ENCODE measurements around the gene GPC1. TPM values are rescaled to one million over a fixed set of nuclear protein-coding genes. Genes with fewer than 3 reads are reported as not detected.

GPC1 gene
- total RNA-seq, 4 donors from 2014 or later = 112 to 188 (median 180) TPM

DNA sequence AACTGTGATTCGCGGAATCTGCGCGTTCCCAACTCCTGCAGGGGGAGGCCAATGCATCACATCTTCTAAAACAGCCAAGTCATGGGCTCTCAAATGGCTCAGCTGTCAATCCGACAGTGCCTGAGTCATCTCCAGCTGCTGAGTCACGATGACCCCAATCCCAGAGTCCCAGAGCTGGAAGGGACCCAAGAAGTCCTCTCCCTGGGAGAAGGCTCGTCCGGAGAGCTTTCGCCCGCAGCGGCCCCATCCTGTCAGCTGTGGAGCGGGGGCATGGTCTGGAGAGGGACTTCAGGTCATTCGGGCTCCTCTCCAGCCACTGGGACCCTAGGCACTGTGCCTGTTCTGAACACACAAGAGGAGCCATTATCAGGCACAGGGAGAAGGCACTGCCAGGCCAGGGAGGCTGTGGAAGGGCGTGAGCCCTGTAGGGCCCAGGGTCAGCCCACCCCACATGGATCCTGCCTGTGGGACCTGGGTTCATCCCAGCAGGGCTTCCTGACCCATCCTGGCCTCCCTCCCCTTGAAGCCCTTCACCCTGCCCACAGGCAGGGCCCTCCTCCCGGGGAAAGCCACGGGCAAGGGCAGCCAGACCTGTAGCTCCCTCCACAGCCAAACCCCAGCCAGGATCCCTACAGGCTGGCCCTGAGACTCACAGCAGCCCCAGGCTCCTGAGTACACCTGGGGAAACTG is 47.6 kb upstream of the GPC1 start:
- ATAC-seq (peak; percentile 80 to 85), DNase-seq (peak; percentile 66 to 86)
- Histone ChIP-seq H3K9me3 (no peaks in the 10 kb centered on the region), H3K4me3 (no peak overlapping the region), H3K36me3 (no peaks in the 10 kb centered on the region), H3K27me3 (no peaks in the 10 kb centered on the region), H3K27ac (peak overlapping the region; percentile 52 to 66 (median 58)), H3K4me1 (peaks cover 26 to 31% of the 10 kb centered on the region in 2 donors)
- in situ Hi-C loops (cut with MboI; ENCODE audit: low sequenced_read_pairs in 4 of 4) (no loop called here), intact Hi-C loops (cut with DNase I; ENCODE audit: low total_unique reads) (loop anchor here (5.0 kb wide), 2 partner anchors 49 to 156 kb away; partner anchors contain the start of gene GPC1)
- TF ChIP-seq, protein P1, sequence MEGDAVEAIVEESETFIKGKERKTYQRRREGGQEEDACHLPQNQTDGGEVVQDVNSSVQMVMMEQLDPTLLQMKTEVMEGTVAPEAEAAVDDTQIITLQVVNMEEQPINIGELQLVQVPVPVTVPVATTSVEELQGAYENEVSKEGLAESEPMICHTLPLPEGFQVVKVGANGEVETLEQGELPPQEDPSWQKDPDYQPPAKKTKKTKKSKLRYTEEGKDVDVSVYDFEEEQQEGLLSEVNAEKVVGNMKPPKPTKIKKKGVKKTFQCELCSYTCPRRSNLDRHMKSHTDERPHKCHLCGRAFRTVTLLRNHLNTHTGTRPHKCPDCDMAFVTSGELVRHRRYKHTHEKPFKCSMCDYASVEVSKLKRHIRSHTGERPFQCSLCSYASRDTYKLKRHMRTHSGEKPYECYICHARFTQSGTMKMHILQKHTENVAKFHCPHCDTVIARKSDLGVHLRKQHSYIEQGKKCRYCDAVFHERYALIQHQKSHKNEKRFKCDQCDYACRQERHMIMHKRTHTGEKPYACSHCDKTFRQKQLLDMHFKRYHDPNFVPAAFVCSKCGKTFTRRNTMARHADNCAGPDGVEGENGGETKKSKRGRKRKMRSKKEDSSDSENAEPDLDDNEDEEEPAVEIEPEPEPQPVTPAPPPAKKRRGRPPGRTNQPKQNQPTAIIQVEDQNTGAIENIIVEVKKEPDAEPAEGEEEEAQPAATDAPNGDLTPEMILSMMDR (IDR thresholded peaks at IDR 0.05 in 4 of 5, conservative IDR thresholded peaks at IDR 0.05 in 1 of 5) = no peak
- no peak for TF ChIP-seq POLR2A (IDR thresholded peaks at IDR 0.05)

DNA sequence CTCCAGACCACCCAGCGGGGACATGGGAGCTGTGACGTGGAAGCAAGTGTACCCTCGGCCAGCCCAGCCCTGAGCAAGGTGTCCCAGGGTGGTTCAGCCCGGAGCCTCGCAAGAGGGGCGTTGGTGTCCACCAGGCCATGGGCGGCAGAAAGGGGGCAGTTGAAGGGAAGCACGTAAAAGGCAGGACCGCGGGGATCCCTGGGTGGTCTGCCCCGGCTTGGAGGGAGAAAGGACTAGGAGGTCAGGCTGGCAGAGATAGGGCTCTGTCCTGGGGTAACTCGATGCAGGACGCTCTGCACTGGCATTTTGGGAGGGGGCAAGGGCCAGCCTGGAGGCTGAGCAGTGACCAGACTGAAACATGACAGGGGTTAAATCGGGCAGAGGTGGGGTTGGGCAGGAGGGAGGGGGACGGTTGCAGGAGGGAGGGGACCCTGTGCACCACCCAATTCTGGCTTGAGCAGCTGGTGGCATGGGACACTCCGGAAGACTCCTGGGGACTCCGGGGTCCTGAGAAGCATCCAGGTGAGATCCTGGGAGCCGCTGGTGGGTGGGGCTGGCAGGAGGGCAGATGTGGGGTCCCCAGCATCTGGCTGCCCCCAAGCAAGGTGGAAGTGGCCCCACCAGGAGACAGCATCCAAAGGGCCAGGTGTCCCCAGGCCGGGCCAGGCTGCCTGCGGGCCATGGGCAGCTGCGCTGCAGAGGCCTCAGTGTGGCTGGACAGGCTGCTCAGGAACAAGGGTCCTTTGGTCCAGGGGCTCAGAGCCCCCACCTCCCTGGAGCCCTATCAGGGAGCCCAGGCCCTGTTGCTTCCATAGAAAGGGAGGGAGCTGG is 46.8 kb upstream of the GPC1 start:
- TF ChIP-seq POLR2A (IDR thresholded peaks at IDR 0.05) = no peak
- TF ChIP-seq, protein P1 (IDR thresholded peaks at IDR 0.05 in 4 of 5, conservative IDR thresholded peaks at IDR 0.05 in 1 of 5) = no peak
- ATAC-seq (no peak), DNase-seq (no peak)
- in situ Hi-C loops (cut with MboI; ENCODE audit: low sequenced_read_pairs in 4 of 4) (no loop called here), intact Hi-C loops (cut with DNase I; ENCODE audit: low total_unique reads) (loop anchor here (5.0 kb wide), 2 partner anchors 49 to 156 kb away; partner anchors contain the start of gene GPC1)
- Histone ChIP-seq H3K9me3 (no peaks in the 10 kb centered on the region), H3K27ac (peak overlapping the region; percentile 52 to 66 (median 58)), H3K4me3 (no peak overlapping the region), H3K36me3 (no peaks in the 10 kb centered on the region), H3K4me1 (peaks cover 26 to 28% of the 10 kb centered on the region in 2 donors), H3K27me3 (no peaks in the 10 kb centered on the region)

DNA sequence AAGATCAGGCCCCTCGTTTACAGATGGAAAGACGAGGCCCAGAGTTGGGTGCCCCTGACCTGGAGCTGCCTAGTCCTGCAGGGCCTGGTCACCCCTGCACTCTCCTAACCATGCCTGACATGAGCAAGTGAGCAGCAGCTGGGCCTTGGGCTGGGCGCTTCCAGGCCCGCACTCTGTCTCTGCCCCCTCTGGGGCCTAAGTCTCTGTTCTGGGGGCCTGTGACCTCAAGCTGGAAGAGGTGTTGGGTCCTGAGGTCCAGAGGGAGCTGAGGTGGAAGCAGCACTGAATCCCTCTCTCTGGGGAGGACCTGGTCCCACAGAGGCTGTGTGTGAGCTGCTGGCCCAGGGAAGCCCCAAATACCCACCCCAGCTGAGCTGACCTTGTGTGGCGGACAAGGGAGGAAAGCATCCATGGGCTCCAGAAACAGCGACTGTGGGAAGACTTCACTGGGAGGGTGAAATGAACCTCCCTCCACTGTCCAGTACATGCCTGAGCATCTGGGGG is 46.1 kb upstream of the GPC1 start:
- in situ Hi-C loops (cut with MboI; ENCODE audit: low sequenced_read_pairs in 4 of 4) (no loop called here), intact Hi-C loops (cut with DNase I; ENCODE audit: low total_unique reads) (loop anchor here (5.0 kb wide), 2 partner anchors 48 to 157 kb away; partner anchors contain the start of gene GPC1)
- H3K27ac ChIP-seq = peak overlapping the region in 1 of 4 donors; percentile 13
- H3K9me3 ChIP-seq = no peaks in the 10 kb centered on the region
- DNase-seq (peak in 1 of 2 donors; percentile 8), ATAC-seq (no peak)
- no peaks in the 10 kb centered on the region for H3K36me3 ChIP-seq
- peaks cover 26 to 27% of the 10 kb centered on the region in 2 donors for H3K4me1 ChIP-seq
- TF ChIP-seq, protein P1 (IDR thresholded peaks at IDR 0.05 in 4 of 5, conservative IDR thresholded peaks at IDR 0.05 in 1 of 5) = no peak
- TF ChIP-seq POLR2A (IDR thresholded peaks at IDR 0.05) = no peak
- H3K4me3 ChIP-seq = no peak overlapping the region
- no peaks in the 10 kb centered on the region for H3K27me3 ChIP-seq

DNA sequence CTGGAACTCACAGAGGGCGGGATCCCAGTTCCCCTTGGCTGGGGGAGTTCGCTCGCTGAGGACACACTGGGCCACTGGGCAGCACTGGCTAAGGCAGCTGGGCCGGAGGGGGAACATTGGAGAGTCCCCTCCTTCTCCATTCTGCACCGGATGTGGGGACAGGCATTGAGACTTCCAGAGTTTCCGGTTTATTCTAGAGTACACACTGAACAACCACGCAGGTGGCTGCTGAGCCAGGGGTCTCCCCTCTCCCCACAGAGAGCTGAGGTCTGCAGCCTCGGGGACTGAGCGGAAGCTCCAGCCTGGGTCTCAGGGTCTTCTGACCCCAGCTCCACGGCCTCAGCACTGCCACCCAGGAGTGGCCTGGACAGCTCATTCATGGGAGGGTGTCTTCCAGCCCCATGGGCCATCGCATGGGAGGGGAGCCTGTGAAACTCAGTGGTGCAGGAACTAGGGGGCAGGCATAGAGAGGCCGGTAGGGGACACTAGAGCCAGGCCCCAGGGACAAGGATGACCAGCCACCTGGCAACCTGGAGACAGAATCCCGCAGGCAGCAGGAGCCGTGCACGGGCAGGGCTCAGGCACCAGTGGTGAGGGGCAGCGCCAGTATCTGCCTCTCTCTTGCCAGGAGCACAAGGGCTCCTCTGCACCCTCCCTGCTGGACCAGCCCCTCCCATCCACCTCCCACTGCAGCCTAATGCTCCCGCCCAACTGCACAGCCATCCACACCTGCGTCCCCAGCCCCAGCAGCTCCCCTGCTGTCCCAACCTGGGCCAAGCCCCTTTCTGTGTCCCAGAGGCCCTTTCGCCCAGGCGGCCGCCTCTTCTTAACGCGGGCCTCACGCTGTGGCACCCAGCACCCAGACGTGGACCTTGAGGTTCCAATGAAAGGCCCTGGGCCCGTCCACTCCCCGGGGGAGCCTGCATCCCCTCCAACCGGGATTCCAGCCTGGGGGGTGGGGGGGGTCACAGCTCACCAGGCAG is 45.1 kb upstream of the GPC1 start:
- Histone ChIP-seq H3K4me3 (no peak overlapping the region), H3K36me3 (no peaks in the 10 kb centered on the region), H3K4me1 (peaks cover 23 to 26% of the 10 kb centered on the region in 2 donors), H3K27me3 (no peaks in the 10 kb centered on the region), H3K9me3 (no peaks in the 10 kb centered on the region), H3K27ac (no peak overlapping the region)
- peak; percentile 3 to 21 for DNase-seq
- in situ Hi-C loops (cut with MboI; ENCODE audit: low sequenced_read_pairs in 4 of 4) (no loop called here), intact Hi-C loops (cut with DNase I; ENCODE audit: low total_unique reads) (no loop called here)
- TF ChIP-seq, protein P1 (IDR thresholded peaks at IDR 0.05 in 4 of 5, conservative IDR thresholded peaks at IDR 0.05 in 1 of 5) = no peak
- TF ChIP-seq POLR2A (IDR thresholded peaks at IDR 0.05) = no peak
- no peak for ATAC-seq
